GM21360 (cell line): ENCODE data around the gene AGAP4.
"Not testable (repeated sequence)": the region's sequence is repeated elsewhere in the genome, so short reads cannot be mapped to it uniquely, and the experiment has no call there.

Source experiments
- ATAC-seq: cut with Tn5 transposase; IDR thresholded peaks from one replicate; pipeline ENCODE4 v1.9.1; 2021; ENCODE audit warnings: mild to moderate bottlenecking, moderate library complexity; ENCODE audit not compliant: unreplicated experiment

AGAP4 gene

DNA sequence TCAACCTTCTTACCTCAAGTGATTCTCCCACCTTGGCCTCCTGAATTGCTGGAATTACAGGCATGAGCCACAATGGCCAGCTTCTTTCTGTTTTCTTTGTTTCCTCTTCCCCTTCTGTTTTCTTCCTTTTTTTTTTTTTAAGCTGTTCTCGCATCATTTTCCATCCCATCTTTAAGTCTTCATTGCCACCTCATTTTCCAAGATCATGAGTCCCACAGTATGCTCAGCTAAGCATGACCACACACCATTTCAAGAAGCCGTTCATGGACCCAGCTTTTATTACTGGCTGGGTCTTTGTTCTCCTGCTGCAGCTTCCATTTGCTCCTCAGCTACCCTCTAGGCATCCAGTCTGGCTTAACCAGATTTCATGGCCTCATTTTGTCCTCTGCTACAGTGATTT lies 52.5 kb downstream of the AGAP4 start:
- not testable (repeated sequence) for ATAC-seq

DNA sequence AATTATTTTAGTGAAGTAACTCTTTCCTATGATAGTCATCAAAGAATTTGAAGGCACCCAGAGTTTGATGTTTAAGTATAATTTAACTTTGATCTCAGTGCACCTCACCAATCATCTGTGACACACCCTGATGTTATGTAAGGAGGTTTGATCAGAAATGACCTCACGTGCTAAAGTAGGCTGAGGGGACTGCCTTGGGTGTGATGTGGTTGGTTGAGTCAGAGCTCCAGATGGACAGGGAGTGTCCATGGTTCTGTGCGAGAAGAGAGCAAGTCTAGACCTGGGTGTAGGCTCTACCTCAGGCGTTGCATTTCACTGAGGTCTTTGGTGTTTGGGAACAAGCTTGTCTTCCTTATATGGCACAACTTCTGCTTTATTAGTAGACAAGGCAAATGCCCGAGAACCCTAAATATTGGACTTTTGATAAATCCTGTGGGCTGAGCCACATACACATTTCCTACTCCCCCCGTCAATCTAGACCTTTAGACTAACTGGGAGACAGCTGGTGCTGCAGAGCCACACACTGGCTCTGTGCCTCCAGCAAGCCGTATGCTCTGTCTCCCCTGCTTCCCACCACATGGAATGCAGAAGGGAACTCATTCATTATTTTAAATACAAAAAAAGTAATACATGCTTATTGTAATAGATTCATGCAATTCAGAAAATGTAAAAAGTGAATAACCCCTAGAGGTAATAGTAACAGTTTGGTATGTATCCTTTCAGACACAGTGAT lies 56.4 kb downstream of the AGAP4 start:
- not testable (repeated sequence) for ATAC-seq

DNA sequence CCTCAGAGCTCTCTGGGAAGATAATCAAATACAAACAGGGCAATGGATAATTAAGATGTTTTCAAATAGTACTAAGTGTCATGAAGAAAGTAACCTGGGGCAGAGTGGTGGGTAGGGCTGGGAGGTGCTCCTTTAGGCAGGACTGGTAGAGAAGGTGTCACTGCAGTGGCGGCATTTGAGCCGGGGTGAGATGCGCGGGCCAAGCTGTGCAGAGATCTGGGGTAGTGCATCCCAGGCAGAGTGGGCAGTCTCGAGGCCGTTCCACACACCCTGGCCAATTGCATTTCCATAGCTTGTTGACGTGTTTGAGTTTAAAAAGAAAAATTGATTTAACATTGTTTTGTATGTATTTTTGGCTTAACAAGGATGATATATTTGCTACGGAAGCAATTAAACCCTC lies 57.3 kb downstream of the AGAP4 start:
- ATAC-seq: not testable (repeated sequence)

DNA sequence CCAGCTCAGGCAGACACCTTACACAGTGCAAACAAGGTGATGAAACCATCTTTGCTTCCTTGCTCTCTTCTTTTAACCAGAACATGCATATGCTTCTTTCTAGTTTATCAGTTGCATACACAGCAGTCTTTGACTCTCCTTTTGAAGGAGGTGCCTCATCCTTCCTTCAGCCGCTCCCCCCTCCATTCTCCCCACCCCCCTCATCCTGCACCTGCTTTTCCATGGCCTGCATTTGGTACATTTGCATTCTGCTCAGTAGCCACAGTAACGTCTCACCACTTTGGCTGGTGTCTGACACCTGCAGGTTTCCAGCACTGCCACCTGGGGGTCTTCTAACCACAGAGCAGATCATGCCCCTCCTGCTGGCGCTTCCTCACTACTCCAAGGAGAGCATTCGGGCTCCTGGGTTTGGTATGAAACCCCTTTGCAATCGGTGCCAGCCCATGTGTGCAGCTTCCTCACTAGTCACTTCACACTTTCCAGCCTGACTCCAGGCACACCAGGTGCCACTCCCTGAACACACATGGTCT lies 60.0 kb downstream of the AGAP4 start:
- ATAC-seq: not testable (repeated sequence)

DNA sequence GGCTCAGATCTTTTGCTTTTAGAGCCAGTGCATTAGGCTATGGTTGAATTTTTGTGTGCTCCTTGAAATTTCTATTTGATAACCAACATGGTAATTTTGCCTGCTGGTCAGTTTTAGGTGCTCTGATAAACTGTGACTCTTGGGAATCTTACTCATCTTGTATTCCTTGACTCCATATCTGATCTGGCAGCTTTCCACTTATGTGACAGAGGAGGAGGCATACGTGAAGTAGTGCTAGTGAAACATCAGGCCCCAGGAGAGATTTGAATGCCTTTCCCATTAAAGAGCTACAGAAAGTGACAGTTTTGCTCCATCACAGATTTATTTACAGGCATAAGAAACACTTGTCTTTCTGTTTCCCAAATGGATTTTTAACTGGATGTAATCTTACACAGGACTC lies 61.1 kb downstream of the AGAP4 start:
- not testable (repeated sequence) for ATAC-seq
